Cardiac septum (tissue), 1 donor: ENCODE results near the gene LIPN. TPM values are rescaled to one million over a fixed set of nuclear protein-coding genes. Genes with fewer than 3 reads are reported as not detected.
A peak's percentile ranks its signal among the peaks of the same experiment; 100 is the strongest.

ENCODE experiments used
- DNase-seq: peaks from one replicate; pipeline ENCODE4 v3.0.0-alpha.2; 2020; ENCODE audit warnings: low spot score
- intact Hi-C: fragments of 100-400 bp; cut with DNase I; formaldehyde crosslinking; loops from one replicate; pipeline ENCODE4 v1.14.0; 2022
- total RNA-seq: library from RNA; stranded (reverse); fragmentation: NEBNext Ultra II Directional; extraction: Animal tissue kit (Norgen Biotek cat#: 25700); gene quantifications from one replicate; pipeline ENCODE4 v1.2.1, GENCODE V29; 2021
- donor health status: DM: no; HTN: no; CAD: no.

The LIPN gene
- total RNA-seq, 1 donor from 2014 or later: not detected

DNA sequence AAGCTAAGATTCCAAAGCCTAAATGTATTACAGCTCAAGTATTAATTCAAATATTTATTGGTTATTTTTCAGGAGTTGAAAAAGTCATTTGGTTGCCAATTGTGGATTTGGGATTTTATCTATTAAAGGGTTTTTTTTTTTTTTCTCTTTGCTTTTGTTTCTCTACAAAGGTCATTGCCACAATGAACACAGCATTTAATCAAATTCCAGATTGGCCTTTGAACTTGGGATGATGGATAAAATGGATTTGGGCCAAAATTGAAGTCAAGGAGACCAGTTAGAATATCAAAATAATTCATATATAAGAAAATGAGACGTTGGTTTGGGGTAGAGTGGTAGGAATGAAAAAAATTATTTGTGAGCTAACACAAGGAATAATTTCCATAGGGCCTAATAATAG is 9.6 kb downstream of the LIPN start:
- no peak for DNase-seq
- intact Hi-C loops: no loop called here

DNA sequence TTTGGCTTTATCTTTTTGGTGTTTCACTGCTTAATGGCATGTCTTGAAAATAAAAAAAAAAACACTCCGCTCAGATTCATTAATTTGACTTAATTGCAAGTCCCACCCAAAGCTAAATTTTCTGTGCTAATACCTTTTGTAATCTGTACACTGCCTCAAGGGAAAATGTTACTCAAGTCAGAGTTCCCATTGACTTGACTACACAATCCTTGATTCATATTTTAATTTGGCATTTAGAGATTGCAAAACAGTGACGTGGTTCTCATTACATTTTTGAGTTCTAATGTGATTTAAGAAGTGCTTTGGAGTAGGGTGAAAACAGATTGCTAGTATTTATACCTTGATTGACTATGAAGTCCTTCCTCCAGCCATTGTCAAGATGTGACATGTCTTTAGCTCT is 21.4 kb downstream of the LIPN start:
- no peak for DNase-seq
- intact Hi-C loops: no loop called here

GRCh38 chr10:88782222-88782621 is 22.4 kb downstream of the LIPN start:
- no peak for DNase-seq
- intact Hi-C loops: no loop called here

GRCh38 chr10:88783724-88784123 is 23.9 kb downstream of the LIPN start:
- DNase-seq: no peak
- intact Hi-C loops: no loop called here

- intact Hi-C loops: no loop called here
- no peak for DNase-seq
Observed at GRCh38 chr10:88786032-88786770, 26.4 kb downstream of the LIPN start.

GRCh38 chr10:88787463-88787862 is 27.6 kb downstream of the LIPN start:
- DNase-seq: no peak
- intact Hi-C loops: no loop called here

DNA sequence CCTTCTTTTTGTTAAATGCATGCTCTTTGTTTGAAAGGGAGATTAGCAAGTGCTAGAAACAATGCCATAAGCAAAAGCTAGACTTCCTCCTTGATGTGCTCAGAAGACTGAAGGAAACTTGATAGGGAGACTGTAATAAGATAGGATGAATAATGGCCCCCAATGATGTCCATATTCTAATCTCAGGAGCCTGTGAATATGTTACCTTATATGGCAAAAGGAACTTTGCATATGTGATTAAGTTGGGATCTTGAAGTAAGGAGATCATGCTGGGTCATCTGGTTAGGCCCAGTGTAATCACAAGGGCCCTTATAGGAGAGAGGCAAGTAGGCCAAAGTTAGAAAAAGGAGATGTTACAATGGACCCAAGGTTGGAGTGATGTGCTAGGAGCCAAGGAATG is 29.1 kb downstream of the LIPN start:
- intact Hi-C loops: no loop called here
- no peak for DNase-seq

DNA sequence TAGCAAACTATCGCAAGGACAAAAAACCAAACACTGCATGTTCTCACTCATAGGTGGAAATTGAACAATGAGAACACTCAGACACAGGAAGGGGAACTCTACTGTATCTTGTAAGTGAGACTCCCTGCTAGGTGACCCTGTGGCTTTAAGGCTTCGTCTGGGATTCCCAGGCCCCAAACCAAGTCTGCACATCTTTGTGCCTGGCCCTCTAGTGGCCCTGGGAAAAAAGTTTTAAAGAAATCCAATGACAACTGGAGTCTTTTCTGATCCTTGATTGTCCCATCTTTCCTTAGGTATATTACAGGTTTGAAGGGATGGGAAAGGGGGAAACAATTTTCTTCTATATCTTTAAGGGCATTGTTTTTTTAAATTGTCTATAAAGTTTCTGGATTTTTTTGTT is 32.1 kb downstream of the LIPN start:
- no peak for DNase-seq
- intact Hi-C loops: no loop called here

- peak; percentile 78 for DNase-seq
- intact Hi-C loops: no loop called here
Observed at GRCh38 chr10:88792661-88793060, 32.8 kb downstream of the LIPN start.

- intact Hi-C loops: no loop called here
- no peak for DNase-seq
Observed at GRCh38 chr10:88793712-88794299, 34.0 kb downstream of the LIPN start.

DNA sequence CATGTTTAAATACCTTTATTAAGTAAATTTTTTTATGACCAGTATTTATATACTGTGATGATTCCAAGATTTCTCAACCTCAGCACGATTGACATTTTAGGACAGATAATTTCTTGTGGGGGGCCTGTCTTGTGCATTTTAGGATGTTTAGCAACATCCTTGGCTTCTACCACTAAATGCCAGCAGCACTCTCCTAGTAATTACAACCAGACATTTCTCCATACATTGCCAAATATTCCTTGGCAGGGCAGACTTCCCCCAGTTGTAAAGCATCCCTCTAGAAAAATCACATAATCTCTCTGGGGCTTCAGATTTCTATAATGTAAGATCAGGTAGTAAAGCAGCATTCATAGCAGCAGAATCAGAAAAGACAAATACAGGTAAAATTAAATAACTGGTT is 34.9 kb downstream of the LIPN start:
- intact Hi-C loops: no loop called here
- DNase-seq: no peak

DNA sequence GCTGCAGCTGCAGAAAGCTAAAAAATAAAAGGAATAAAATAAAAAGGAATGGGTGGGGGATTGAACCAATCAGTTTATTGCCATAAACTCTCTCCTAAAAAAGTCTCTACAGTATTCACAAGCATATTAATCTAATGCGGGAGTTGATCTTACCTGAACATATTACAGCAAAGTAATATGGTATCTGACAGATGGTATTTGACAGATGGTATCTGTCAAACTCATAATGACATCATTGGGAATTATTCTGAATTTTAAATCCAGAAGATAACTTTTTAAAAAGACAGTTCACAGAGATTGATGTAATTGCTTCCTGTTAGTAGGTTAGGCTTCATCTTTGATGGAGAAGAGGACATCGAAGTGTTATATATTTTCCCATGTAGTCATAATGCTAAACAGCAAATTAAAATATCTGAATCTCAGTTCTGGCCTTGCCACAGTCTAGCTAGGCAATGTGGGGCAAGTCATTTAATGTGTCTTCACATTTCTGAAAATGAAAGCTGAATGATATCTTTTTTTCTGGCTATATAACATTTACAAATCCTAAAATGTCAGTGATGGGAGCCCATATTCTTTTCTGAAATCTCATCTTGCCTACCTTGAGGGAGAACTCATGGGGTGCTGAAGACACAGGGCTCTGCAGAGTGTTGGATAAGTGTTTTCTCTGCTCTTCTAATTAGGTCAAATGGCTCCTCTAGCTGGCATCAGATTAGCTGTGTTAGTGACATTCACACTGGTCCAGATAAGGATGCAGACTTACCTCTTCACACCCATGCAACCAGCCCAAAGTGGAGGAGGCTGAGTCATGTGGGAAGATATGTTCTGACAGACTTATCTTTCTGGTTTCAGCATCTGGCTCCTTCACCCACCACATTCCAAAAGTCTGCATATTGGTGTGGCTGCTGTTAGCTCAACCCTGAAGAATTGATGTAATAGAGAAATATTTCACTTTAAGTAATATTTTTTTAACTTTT is 40.6 kb downstream of the LIPN start:
- intact Hi-C loops: no loop called here

GRCh38 chr10:88802523-88803285 is 42.9 kb downstream of the LIPN start, which contains the start of gene LIPM:
LIPM (plus strand) TSS chr10:88802730; CDS start chr10:88802897, 167 bp downstream.
- no peak for DNase-seq
- intact Hi-C loops: no loop called here

More for the DNA sequence above, 40.6 kb downstream of the LIPN start:
- DNase-seq: no peak

- intact Hi-C loops: no loop called here
Observed at GRCh38 chr10:88803641-88804040, 43.8 kb downstream of the LIPN start.

DNA sequence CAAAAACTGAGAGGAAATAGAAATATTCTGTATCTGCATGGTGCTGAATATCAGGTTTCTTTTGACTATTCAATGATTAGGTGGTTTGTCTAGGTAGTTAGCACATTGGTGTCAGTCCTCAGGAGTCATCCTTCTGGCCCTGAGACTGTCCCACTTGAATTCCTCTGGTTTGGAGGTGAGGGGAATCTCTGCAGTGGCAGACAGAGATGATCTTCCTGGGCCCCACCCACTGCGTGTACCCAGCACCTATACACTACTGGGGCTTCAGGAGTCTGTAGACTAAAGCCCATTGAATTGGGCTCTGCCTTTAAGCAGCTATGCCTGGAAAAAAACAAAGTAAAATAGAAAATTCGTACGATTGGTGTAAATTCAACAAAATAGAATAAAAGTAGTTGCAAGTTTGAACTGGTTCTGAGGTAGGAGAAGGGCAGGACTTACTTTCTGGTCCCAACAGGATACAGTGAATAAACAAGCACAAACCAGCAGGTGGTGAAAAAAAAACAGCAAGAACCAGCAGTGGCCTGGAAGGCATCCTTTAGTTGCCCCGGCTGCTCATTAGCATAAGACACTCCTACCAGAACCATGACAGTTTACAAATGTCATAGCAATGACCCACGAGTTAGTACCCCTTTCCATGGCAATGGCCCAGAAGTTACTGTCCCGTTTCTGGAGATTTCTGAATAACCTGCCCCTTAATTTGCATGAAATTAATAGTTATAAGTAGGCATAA is 44.4 kb downstream of the LIPN start:
- DNase-seq: no peak
- intact Hi-C loops: no loop called here

More at GRCh38 chr10:88803641-88804040, 43.8 kb downstream of the LIPN start:
- no peak for DNase-seq

GRCh38 chr10:88805361-88805760 is 45.5 kb downstream of the LIPN start:
- intact Hi-C loops: no loop called here
- DNase-seq: no peak

GRCh38 chr10:88805924-88806323 is 46.1 kb downstream of the LIPN start:
- DNase-seq: no peak
- intact Hi-C loops: no loop called here

- DNase-seq: no peak
- intact Hi-C loops: no loop called here
Observed at GRCh38 chr10:88809621-88810020, 49.8 kb downstream of the LIPN start.
